Liver (tissue), 9 donors: ENCODE measurements around the gene PIGK. TPM values are rescaled to one million over a fixed set of nuclear protein-coding genes. Genes with fewer than 3 reads are reported as not detected.

Experiments used
- DNase-seq: peaks from one replicate; pipeline ENCODE4 v3.0.0-alpha.2; 2017; ENCODE audit warnings: low spot score
- H3K27ac ChIP-seq, 2 donors: one replicate each; pipeline ENCODE4 v1.7.0; 2013; ENCODE audit warnings: inconsistent platforms in 2 of 2, low read length in 2 of 2, control low read depth in 1 of 2, low read depth in 1 of 2, mild to moderate bottlenecking in 1 of 2
- H3K27me3 ChIP-seq, 4 donors: one replicate each; pipeline versions ENCODE4 v1.6.1 to v1.7.0; 2013; ENCODE audit warnings: low read length in 3 of 4, inconsistent platforms in 1 of 4, mild to moderate bottlenecking in 1 of 4, moderate library complexity in 1 of 4; ENCODE audit not compliant: control insufficient read depth in 4 of 4, insufficient read depth in 4 of 4
- H3K36me3 ChIP-seq, 4 donors: one replicate each; pipeline versions ENCODE4 v1.6.1 to v1.7.0; 2013; ENCODE audit warnings: low read length in 3 of 4, mild to moderate bottlenecking in 3 of 4, low read depth in 1 of 4, moderate library complexity in 1 of 4; ENCODE audit not compliant: control insufficient read depth in 4 of 4, insufficient read depth in 3 of 4
- H3K4me1 ChIP-seq, 4 donors: one replicate each; pipeline versions ENCODE4 v1.6.1 to v1.7.0; 2013; ENCODE audit warnings: low read length in 3 of 4, mild to moderate bottlenecking in 3 of 4, moderate library complexity in 1 of 4; ENCODE audit not compliant: control insufficient read depth in 4 of 4, insufficient read depth in 4 of 4
- H3K4me3 ChIP-seq, 3 donors: one replicate each; pipeline versions ENCODE4 v1.6.1 to v1.7.0; 2013; ENCODE audit warnings: low read length in 3 of 3, control low read depth in 1 of 3, low read depth in 1 of 3, mild to moderate bottlenecking in 1 of 3
- H3K9ac ChIP-seq, 2 donors: one replicate each; pipeline ENCODE4 v1.7.0; 2013; ENCODE audit warnings: low read length in 2 of 2, mild to moderate bottlenecking in 2 of 2, moderate library complexity in 2 of 2, control low read depth in 1 of 2, low read depth in 1 of 2
- H3K9me3 ChIP-seq, 4 donors: one replicate each; pipeline versions ENCODE4 v1.6.1 to v1.7.0; 2013; ENCODE audit warnings: low read length in 3 of 4; ENCODE audit not compliant: control insufficient read depth in 4 of 4
- ATF3 ChIP-seq: IDR thresholded peaks from 2 replicates; pipeline ENCODE4 v1.6.1; 2016; ENCODE audit warnings: antibody characterized with exemption
- EGR1 ChIP-seq, 2 donors: IDR thresholded peaks; 2 replicates each; pipeline ENCODE4 v1.6.1; 2016 to 2018; ENCODE audit warnings: antibody characterized with exemption in 2 of 2, low read depth in 2 of 2
- FOXA1 ChIP-seq: IDR thresholded peaks from 2 replicates; pipeline ENCODE4 v1.6.1; 2016; ENCODE audit warnings: antibody characterized with exemption
- FOXA2 ChIP-seq: IDR thresholded peaks from 2 replicates; pipeline ENCODE4 v1.6.1; 2016; ENCODE audit warnings: antibody characterized with exemption
- GABPA ChIP-seq, 2 donors: IDR thresholded peaks in 1 of 2; conservative IDR thresholded peaks in 1 of 2; 2 replicates each; pipeline ENCODE4 v1.6.1; 2016; ENCODE audit warnings: antibody characterized with exemption in 2 of 2, mild to moderate bottlenecking in 1 of 2, moderate library complexity in 1 of 2
- JUND ChIP-seq, 2 donors: IDR thresholded peaks; 2 replicates each; pipeline ENCODE4 v1.6.1; 2016; ENCODE audit warnings: antibody characterized with exemption in 2 of 2
- MAX ChIP-seq: IDR thresholded peaks from 2 replicates; pipeline ENCODE4 v1.6.1; 2016; ENCODE audit warnings: antibody characterized with exemption
- NR2F2 ChIP-seq: IDR thresholded peaks from 2 replicates; pipeline ENCODE4 v1.6.1; 2016; ENCODE audit warnings: antibody characterized with exemption
- RAD21 ChIP-seq, 2 donors: IDR thresholded peaks; 2 replicates each; pipeline ENCODE4 v1.6.1; 2016; ENCODE audit warnings: antibody characterized with exemption in 2 of 2, mild to moderate bottlenecking in 2 of 2
- REST ChIP-seq: IDR thresholded peaks from 2 replicates; pipeline ENCODE4 v1.6.1; 2016; ENCODE audit warnings: antibody characterized with exemption, mild to moderate bottlenecking
- RXRA ChIP-seq, 2 donors: IDR thresholded peaks; 2 replicates each; pipeline ENCODE4 v1.6.1; 2017 to 2018; ENCODE audit warnings: antibody characterized with exemption in 2 of 2, mild to moderate bottlenecking in 1 of 2
- SP1 ChIP-seq: IDR thresholded peaks from 2 replicates; pipeline ENCODE4 v1.6.1; 2018; ENCODE audit warnings: antibody characterized with exemption, mild to moderate bottlenecking
- TAF1 ChIP-seq: conservative IDR thresholded peaks from 2 replicates; pipeline ENCODE4 v1.6.1; 2016; ENCODE audit warnings: antibody characterized with exemption, mild to moderate bottlenecking
- YY1 ChIP-seq: IDR thresholded peaks from 2 replicates; pipeline ENCODE4 v1.6.1; 2016; ENCODE audit warnings: antibody characterized with exemption, mild to moderate bottlenecking
- ZBTB33 ChIP-seq: IDR thresholded peaks from 2 replicates; pipeline ENCODE4 v1.6.1; 2016; ENCODE audit warnings: antibody characterized with exemption
- WGBS: extraction: QIAGEN DNeasy Blood & Tissue Kit; methylation state at CpG from one replicate; pipeline ENCODE4 v1.1.7; 2013; 5-methylcytosine and 5-hydroxymethylcytosine counted together
- polyA plus RNA-seq, 2 donors: library from polyadenylated mRNA; stranded (reverse) in 1 of 2; unstranded in 1 of 2; fragments of 200-250 nt in 1 of 2; fragments of >200 nt in 1 of 2; fragmentation: Nextera tagmentation in 1 of 2; extraction: Ambion mirVana in 1 of 2; gene quantifications; one replicate each; pipeline versions ENCODE4 v1.2.1 to v1.2.3, GENCODE V29; 2013 to 2015
- total RNA-seq, 2 donors: library from RNA; depleted of rRNA; stranded (reverse); fragments of >200 nt; gene quantifications; one replicate each; pipeline ENCODE4 v1.2.3, GENCODE V29; 2014
- donor health status: healthy.
- donor health status: healthy.
- donor health status: healthy.
- donor health status: healthy.
- donor health status: healthy.

PIGK gene
- total and polyA plus RNA-seq, 4 donors: 10.8 to 15.6 (median 14.4) TPM

- Histone ChIP-seq H3K9me3 (no peaks in the 10 kb centered on the region), H3K9ac (no peak overlapping the region), H3K36me3 (no peaks in the 10 kb centered on the region), H3K4me3 (no peak overlapping the region), H3K27ac (no peak overlapping the region), H3K27me3 (no peaks in the 10 kb centered on the region), H3K4me1 (no peaks in the 10 kb centered on the region)
- DNase-seq: no peak
- WGBS: 97% methylated on average over 10 of the region's 10 CpGs
- TF ChIP-seq EGR1 (IDR thresholded peaks at IDR 0.05; ENCODE audit: low read depth in 2 of 2) (no peak), TAF1 (no peak), GABPA (IDR thresholded peaks at IDR 0.05 in 1 of 2, conservative IDR thresholded peaks at IDR 0.05 in 1 of 2) (no peak), FOXA2 (no peak), RXRA (IDR thresholded peaks at IDR 0.05) (no peak), ZBTB33 (no peak), JUND (IDR thresholded peaks at IDR 0.05) (no peak), MAX (no peak), NR2F2 (no peak)
These were observed 114.6 kb downstream of the PIGK start for GRCh38 chr1:77104672-77105071.

GRCh38 chr1:77103486-77103885 lies 115.7 kb downstream of the PIGK start:
- WGBS: 89% methylated on average over 4 of the region's 4 CpGs
- no peak for TF ChIP-seq MAX
- TF ChIP-seq YY1: no peak
- no peak for TF ChIP-seq FOXA2
- TF ChIP-seq NR2F2: no peak
- no peak for TF ChIP-seq TAF1
- no peak for TF ChIP-seq FOXA1
- H3K9ac ChIP-seq: no peak overlapping the region
- H3K36me3 ChIP-seq: no peaks in the 10 kb centered on the region
- no peak overlapping the region for H3K27ac ChIP-seq
- no peaks in the 10 kb centered on the region for H3K27me3 ChIP-seq
- H3K9me3 ChIP-seq: no peaks in the 10 kb centered on the region
- H3K4me3 ChIP-seq: no peak overlapping the region
- H3K4me1 ChIP-seq: no peaks in the 10 kb centered on the region
- no peak for DNase-seq

- Histone ChIP-seq H3K4me3 (no peak overlapping the region), H3K27ac (no peak overlapping the region), H3K9me3 (no peaks in the 10 kb centered on the region), H3K36me3 (peaks cover 0 to 2% (median 0%) of the 10 kb centered on the region in 4 donors), H3K27me3 (no peaks in the 10 kb centered on the region), H3K4me1 (no peaks in the 10 kb centered on the region), H3K9ac (no peak overlapping the region)
- no peak for TF ChIP-seq ATF3
- TF ChIP-seq TAF1: no peak
- TF ChIP-seq REST: no peak
- TF ChIP-seq RAD21 (IDR thresholded peaks at IDR 0.05): no peak
- TF ChIP-seq ZBTB33: no peak
- no peak for TF ChIP-seq SP1
- TF ChIP-seq NR2F2: no peak
- no peak for TF ChIP-seq JUND (IDR thresholded peaks at IDR 0.05)
- TF ChIP-seq MAX: no peak
- no peak for TF ChIP-seq GABPA (IDR thresholded peaks at IDR 0.05 in 1 of 2, conservative IDR thresholded peaks at IDR 0.05 in 1 of 2)
- no peak for TF ChIP-seq FOXA1
- DNase-seq: no peak
- 93% methylated on average over 1 of the region's 1 CpG for WGBS
These were observed 118.4 kb downstream of the PIGK start for GRCh38 chr1:77100875-77101274.
